GM19099 (cell line): ENCODE results near the gene RBM18.

Experiments
- POLR2A ChIP-seq: IDR thresholded peaks from 3 replicates; pipeline ENCODE4 v1.6.1; 2011; ENCODE audit warnings: low read depth; ENCODE audit not compliant: insufficient read length; ENCODE audit errors: extremely low read depth

Gene RBM18

GRCh38 chr9:122219856-122220672 lies 44.6 kb downstream of the RBM18 start:
- TF ChIP-seq POLR2A = no peak

GRCh38 chr9:122218935-122219855 lies 45.4 kb downstream of the RBM18 start:
- no peak for TF ChIP-seq POLR2A

GRCh38 chr9:122218071-122218934 lies 46.3 kb downstream of the RBM18 start:
- no peak for TF ChIP-seq POLR2A

GRCh38 chr9:122217640-122218039 lies 47.0 kb downstream of the RBM18 start:
- TF ChIP-seq POLR2A = no peak

- TF ChIP-seq POLR2A = no peak
Measured at GRCh38 chr9:122216798-122217418, 47.7 kb downstream of the RBM18 start.

GRCh38 chr9:122216138-122216797 lies 48.4 kb downstream of the RBM18 start:
- no peak for TF ChIP-seq POLR2A

- no peak for TF ChIP-seq POLR2A
Measured at GRCh38 chr9:122215663-122216062, 49.0 kb downstream of the RBM18 start.

- TF ChIP-seq POLR2A = no peak
Measured at GRCh38 chr9:122214507-122214906, 50.1 kb downstream of the RBM18 start.

- no peak for TF ChIP-seq POLR2A
Measured at GRCh38 chr9:122213589-122214413, 50.8 kb downstream of the RBM18 start.

- TF ChIP-seq POLR2A = no peak
Measured at GRCh38 chr9:122213102-122213588, 51.5 kb downstream of the RBM18 start.

GRCh38 chr9:122212473-122213004 lies 52.1 kb downstream of the RBM18 start:
- TF ChIP-seq POLR2A = no peak

- TF ChIP-seq POLR2A = no peak
Measured at GRCh38 chr9:122209451-122209850, 55.2 kb downstream of the RBM18 start.

- TF ChIP-seq POLR2A = no peak
Measured at GRCh38 chr9:122207096-122207495, 57.5 kb downstream of the RBM18 start.
